Adrenal gland (tissue), 5 donors: ENCODE results near the gene CALHM5.

Experiments used
- POLR2A ChIP-seq, 2 donors: fragments of 450-650 bp; IDR thresholded peaks; one replicate each; pipeline ENCODE4 v1.6.1; 2017; ENCODE audit warnings: antibody characterized with exemption in 2 of 2, mild to moderate bottlenecking in 2 of 2, moderate library complexity in 1 of 2
- TF ChIP-seq, protein P1 (sequence below), 6 experiments: fragments of 450-650 bp in 4 of 6; fragments of 200-600 bp in 2 of 6; sonication (generic) in 1 of 6; IDR thresholded peaks; 1 replicate in 5 of 6; 2 replicates in 1 of 6; pipeline versions ENCODE4 v1.5.1 to v1.8.0; 2016 to 2021; ENCODE audit warnings: antibody characterized with exemption in 6 of 6, mild to moderate bottlenecking in 2 of 6, moderate library complexity in 1 of 6
- donor health status: DM: no; HTN: no; CAD: no.

DNA sequence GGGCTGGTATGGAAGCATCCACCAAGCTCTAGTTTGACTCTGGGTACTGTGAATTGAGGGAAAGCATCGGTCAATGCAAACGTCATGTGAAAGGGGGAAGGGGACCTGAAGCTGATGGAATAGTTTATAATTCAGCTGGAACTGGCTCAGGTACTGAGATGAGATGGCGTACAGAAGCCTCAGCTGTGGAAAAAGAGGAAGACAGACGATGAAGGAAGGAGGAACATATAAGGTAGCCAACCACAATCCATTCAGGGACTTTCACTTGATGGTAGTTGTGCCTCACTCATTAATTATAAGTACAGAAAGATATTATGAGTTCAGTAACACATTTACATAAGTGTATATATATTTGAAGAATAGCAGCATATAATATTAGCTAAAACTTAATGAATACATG, 2.7 kb downstream of the CALHM5 start:
- TF ChIP-seq, protein P1, sequence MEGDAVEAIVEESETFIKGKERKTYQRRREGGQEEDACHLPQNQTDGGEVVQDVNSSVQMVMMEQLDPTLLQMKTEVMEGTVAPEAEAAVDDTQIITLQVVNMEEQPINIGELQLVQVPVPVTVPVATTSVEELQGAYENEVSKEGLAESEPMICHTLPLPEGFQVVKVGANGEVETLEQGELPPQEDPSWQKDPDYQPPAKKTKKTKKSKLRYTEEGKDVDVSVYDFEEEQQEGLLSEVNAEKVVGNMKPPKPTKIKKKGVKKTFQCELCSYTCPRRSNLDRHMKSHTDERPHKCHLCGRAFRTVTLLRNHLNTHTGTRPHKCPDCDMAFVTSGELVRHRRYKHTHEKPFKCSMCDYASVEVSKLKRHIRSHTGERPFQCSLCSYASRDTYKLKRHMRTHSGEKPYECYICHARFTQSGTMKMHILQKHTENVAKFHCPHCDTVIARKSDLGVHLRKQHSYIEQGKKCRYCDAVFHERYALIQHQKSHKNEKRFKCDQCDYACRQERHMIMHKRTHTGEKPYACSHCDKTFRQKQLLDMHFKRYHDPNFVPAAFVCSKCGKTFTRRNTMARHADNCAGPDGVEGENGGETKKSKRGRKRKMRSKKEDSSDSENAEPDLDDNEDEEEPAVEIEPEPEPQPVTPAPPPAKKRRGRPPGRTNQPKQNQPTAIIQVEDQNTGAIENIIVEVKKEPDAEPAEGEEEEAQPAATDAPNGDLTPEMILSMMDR (IDR thresholded peaks at IDR 0.05) = no peak
- TF ChIP-seq POLR2A (IDR thresholded peaks at IDR 0.05) = no peak
